Thoracic aorta (tissue), 2 donors: ENCODE data around the gene GCNT1. TPM values are rescaled to one million over a fixed set of nuclear protein-coding genes. Genes with fewer than 3 reads are reported as not detected.
"Not testable (repeated sequence)": the region's sequence is repeated elsewhere in the genome, so short reads cannot be mapped to it uniquely, and the experiment has no call there.

ENCODE experiments used
- ATAC-seq: fragments of 150-250 bp; one replicate; pipeline ENCODE4 v1.8.0; 2017; ENCODE audit warnings: low read depth; ENCODE audit not compliant: insufficient number of reproducible peaks, low FRiP score
- DNase-seq: peaks from one replicate; pipeline ENCODE4 v3.0.0-alpha.2; 2020; ENCODE audit warnings: low spot score
- H3K27ac ChIP-seq, 2 donors: fragments of 200-600 bp; sonication (generic); 1 replicate in 1 of 2; 2 replicates in 1 of 2; pipeline ENCODE4 v1.5.1; 2016; ENCODE audit warnings: mild to moderate bottlenecking in 2 of 2, moderate library complexity in 2 of 2
- H3K27me3 ChIP-seq: fragments of 200-600 bp; sonication (generic); replicated peaks from 2 replicates; pipeline ENCODE4 v1.6.0; 2016; ENCODE audit warnings: mild to moderate bottlenecking; ENCODE audit not compliant: insufficient read depth
- H3K36me3 ChIP-seq: fragments of 200-600 bp; sonication (generic); one replicate; pipeline ENCODE4 v1.5.1; 2016
- H3K4me1 ChIP-seq, 2 donors: fragments of 200-600 bp; sonication (generic); 1 replicate in 1 of 2; 2 replicates in 1 of 2; pipeline versions ENCODE4 v1.5.1 to v1.6.0; 2016; ENCODE audit warnings: low read depth in 2 of 2, mild to moderate bottlenecking in 1 of 2; ENCODE audit not compliant: control insufficient read depth in 1 of 2
- H3K4me3 ChIP-seq: fragments of 200-600 bp; sonication (generic); 2 replicates; pipeline ENCODE4 v1.5.1; 2016; ENCODE audit warnings: mild to moderate bottlenecking
- H3K9me3 ChIP-seq: fragments of 200-600 bp; sonication (generic); 2 replicates; pipeline ENCODE4 v1.5.1; 2016
- CTCF ChIP-seq: fragments of 200-600 bp; sonication (generic); IDR thresholded peaks from one replicate; pipeline ENCODE4 v1.5.1; 2019; ENCODE audit warnings: antibody characterized with exemption
- total RNA-seq, 2 donors: library from RNA; depleted of rRNA; stranded (reverse); fragments of >200 nt; gene quantifications; one replicate each; pipeline versions ENCODE4 v1.1.0 to v1.2.3, GENCODE V29; 2016

The GCNT1 gene
- total RNA-seq, 2 donors from 2014 or later, result 17.1 to 24.1 TPM

DNA sequence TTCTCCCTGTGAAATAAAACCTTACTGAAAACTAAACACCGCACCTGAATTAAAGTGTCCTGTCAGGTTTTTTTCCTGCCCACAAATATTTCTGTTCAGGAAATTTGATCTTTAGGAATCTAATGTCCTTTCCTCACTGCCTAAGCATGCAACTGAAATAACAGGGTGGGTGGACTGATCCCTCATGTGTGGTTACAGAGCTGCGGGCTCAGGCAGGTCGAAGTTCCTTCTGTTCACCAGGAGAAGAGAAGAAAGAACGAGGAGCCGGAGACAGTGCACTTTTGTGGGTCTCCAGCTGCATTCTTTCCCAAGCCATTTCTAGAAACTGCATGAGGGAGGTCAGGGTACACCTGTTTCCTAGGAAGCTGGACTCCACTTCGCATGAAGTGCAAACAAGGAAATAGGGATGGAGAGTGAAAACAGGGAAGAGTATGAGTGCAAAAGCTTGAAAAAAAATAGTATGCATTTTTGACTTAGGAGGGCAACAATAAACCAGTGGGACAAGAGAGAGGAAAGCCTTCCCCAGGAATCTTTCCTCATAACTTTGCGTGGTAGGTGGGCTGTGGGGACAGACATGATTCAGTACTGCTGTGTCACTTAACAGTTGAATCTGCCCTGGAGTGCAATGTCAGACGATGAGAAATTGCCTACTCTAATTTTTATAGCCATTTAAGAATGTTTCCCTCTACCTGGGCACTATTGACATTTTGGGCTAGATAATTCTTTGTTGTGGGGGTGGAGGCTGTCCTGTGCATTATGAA, 60.3 kb downstream of the GCNT1 start:
- H3K27ac ChIP-seq, result no peak overlapping the region
- no peaks in the 10 kb centered on the region for H3K27me3 ChIP-seq
- DNase-seq, result no peak
- H3K4me3 ChIP-seq, result no peak overlapping the region
- no peaks in the 10 kb centered on the region for H3K9me3 ChIP-seq
- H3K4me1 ChIP-seq, result no peaks in the 10 kb centered on the region
- ATAC-seq, result no peak
- TF ChIP-seq CTCF, result no peak
- H3K36me3 ChIP-seq, result no peaks in the 10 kb centered on the region

- Histone ChIP-seq H3K9me3 (no peaks in the 10 kb centered on the region), H3K27me3 (no peaks in the 10 kb centered on the region), H3K4me3 (no peak overlapping the region), H3K36me3 (no peaks in the 10 kb centered on the region), H3K4me1 (no peaks in the 10 kb centered on the region), H3K27ac (no peak overlapping the region)
- ATAC-seq, result no peak
- TF ChIP-seq CTCF, result no peak
- no peak for DNase-seq
Observed at GRCh38 chr9:76521244-76521681, 62.3 kb downstream of the GCNT1 start.

DNA sequence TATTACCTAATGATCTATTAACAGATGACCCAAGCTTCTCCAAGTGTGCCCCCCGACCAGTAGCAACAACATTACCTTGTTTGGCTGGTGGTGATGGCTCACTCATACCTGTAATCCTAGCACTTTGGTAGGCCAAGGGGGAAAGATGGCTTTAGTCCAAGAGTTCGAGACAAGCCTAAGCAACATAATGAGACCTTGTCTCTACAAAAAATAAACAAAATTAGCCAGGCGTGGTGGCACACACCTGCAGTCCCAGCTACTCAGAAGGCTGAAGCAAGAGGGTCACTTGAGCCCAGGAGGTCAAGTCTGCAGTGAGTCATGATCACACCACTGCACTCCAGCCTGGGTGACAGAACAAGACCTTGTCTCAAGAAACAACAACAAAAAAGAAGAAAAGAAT, 62.9 kb downstream of the GCNT1 start:
- Histone ChIP-seq H3K27ac (no peak overlapping the region), H3K4me1 (no peaks in the 10 kb centered on the region), H3K27me3 (no peaks in the 10 kb centered on the region), H3K9me3 (no peaks in the 10 kb centered on the region), H3K4me3 (no peak overlapping the region), H3K36me3 (no peaks in the 10 kb centered on the region)
- TF ChIP-seq CTCF, result no peak
- ATAC-seq (no peak), DNase-seq (no peak)

- not testable (repeated sequence) for H3K4me1 ChIP-seq, H3K36me3 ChIP-seq, H3K4me3 ChIP-seq, H3K9me3 ChIP-seq, H3K27me3 ChIP-seq, DNase-seq, H3K27ac ChIP-seq, ATAC-seq
Observed at GRCh38 chr9:76523617-76524200, 64.7 kb downstream of the GCNT1 start.

GRCh38 chr9:76525196-76525595, 66.2 kb downstream of the GCNT1 start:
- no peaks in the 10 kb centered on the region for H3K4me1 ChIP-seq
- ATAC-seq (no peak), DNase-seq (no peak)
- no peaks in the 10 kb centered on the region for H3K36me3 ChIP-seq
- H3K27me3 ChIP-seq, result no peaks in the 10 kb centered on the region
- TF ChIP-seq CTCF, result no peak
- no peak overlapping the region for H3K4me3 ChIP-seq
- H3K27ac ChIP-seq, result no peak overlapping the region
- no peaks in the 10 kb centered on the region for H3K9me3 ChIP-seq
